ENCODE data around the gene C19orf67. TPM values are rescaled to one million over a fixed set of nuclear protein-coding genes. Genes with fewer than 3 reads are reported as not detected.
"Not testable (repeated sequence)": the region's sequence is repeated elsewhere in the genome, so short reads cannot be mapped to it uniquely, and the experiment has no call there.

Gene C19orf67
- total and polyA plus RNA-seq, 8 donors = 0.16 to 0.21 (median 0.19) TPM; not detected in 5

- peak in 1 of 4 donors; percentile 87 for DNase-seq
- Histone ChIP-seq H3K9me3 (no peaks in the 10 kb centered on the region), H3K36me3 (peaks cover 0 to 67% of the 10 kb centered on the region in 2 donors), H3K4me1 (no peaks in the 10 kb centered on the region), H3K27ac (no peak overlapping the region), H3K4me3 (no peak overlapping the region), H3K27me3 (no peaks in the 10 kb centered on the region)
- peak; percentile 93 for ATAC-seq
- TF ChIP-seq CTCF (IDR thresholded peaks at IDR 0.05) = peak; percentile 85 to 92
- intact Hi-C loops (cut with DNase I) = no loop called here
Observed at GRCh38 chr19:14048443-14049153, 37.0 kb downstream of the C19orf67 start.

- peaks cover 0 to 61% of the 10 kb centered on the region in 2 donors for H3K36me3 ChIP-seq
- intact Hi-C loops (cut with DNase I); H3K4me3 ChIP-seq; H3K9me3 ChIP-seq; DNase-seq; H3K4me1 ChIP-seq; H3K27ac ChIP-seq; ATAC-seq; H3K27me3 ChIP-seq: not testable (repeated sequence)
Observed at GRCh38 chr19:14047866-14048265, 37.7 kb downstream of the C19orf67 start.

DNA sequence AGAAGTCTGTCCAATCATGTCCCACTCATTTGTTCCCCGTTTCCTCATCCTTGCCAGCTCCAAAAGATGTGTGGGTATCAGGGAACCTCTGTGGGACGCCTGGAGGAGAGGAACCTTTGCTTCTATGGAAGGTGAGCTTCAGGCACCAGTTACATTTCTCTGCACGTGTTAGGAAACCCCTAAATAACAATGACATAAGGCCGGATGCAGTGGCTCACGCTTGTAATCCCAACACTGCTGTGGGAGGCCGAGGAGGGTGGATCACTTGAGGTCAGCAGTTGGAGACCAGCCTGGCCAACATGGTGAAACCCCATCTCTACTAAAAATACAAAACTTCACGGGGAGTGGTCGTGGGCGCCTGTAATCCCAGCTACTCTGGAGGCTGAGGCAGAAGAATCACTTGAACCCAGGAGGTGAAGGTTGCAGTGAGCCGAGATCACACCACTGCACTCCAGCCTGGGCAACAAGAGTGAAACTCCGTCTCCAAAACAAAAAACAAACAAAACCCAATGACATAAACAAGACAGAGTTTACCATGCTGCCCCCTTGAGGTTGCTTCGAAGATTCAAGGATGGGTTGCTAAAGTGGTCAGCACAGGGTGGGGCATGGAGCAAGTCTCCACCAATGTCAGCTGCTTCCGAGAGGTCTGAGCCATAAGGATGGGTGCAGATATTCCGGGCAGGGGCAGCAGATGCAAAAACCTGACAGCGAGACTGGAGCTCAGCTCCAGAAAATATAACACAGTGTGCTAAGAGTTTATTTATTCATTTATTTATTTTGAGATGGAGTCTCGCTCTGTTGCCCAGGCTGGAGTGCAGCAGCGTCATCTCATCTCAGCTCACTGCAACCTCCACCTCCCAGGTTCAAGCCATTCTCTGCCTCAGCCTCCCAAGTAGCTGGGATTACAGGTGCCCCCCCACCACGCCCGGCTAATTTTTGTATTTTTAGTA is 42.6 kb downstream of the C19orf67 start:
- DNase-seq = peak in 1 of 4 donors; percentile 73
- intact Hi-C loops (cut with DNase I) = not testable (repeated sequence)

GRCh38 chr19:14039181-14039580 is 46.4 kb downstream of the C19orf67 start:
- DNase-seq = no peak
- Histone ChIP-seq H3K4me1 (peaks cover 0 to 10% of the 10 kb centered on the region in 2 donors), H3K27ac (no peak overlapping the region), H3K27me3 (no peaks in the 10 kb centered on the region), H3K9me3 (no peaks in the 10 kb centered on the region), H3K4me3 (no peak overlapping the region), H3K36me3 (peaks cover 0 to 37% of the 10 kb centered on the region in 2 donors)
- no peak for ATAC-seq
- no peak for TF ChIP-seq CTCF (IDR thresholded peaks at IDR 0.05)
- intact Hi-C loops (cut with DNase I) = loop anchor here in 1 of 2 donors (10.0 kb wide), 1 partner anchor 154 kb away; no protein-coding TSS in a partner anchor

More for the DNA sequence above, 42.6 kb downstream of the C19orf67 start:
- H3K4me3 ChIP-seq, H3K4me1 ChIP-seq, H3K27me3 ChIP-seq, H3K9me3 ChIP-seq: not testable (repeated sequence)
- peak; percentile 26 to 63 for TF ChIP-seq CTCF (IDR thresholded peaks at IDR 0.05)
- ATAC-seq = peak; percentile 84
- peak overlapping the region in 1 of 2 donors; percentile 24 for H3K27ac ChIP-seq
- peaks cover 0 to 55% of the 10 kb centered on the region in 2 donors for H3K36me3 ChIP-seq

GRCh38 chr19:14035706-14036105 is 49.9 kb downstream of the C19orf67 start:
- no peak for ATAC-seq
- peaks cover 0 to 27% of the 10 kb centered on the region in 2 donors for H3K4me1 ChIP-seq
- peaks cover 0 to 23% of the 10 kb centered on the region in 2 donors for H3K36me3 ChIP-seq
- peaks cover 0 to 15% of the 10 kb centered on the region in 2 donors for H3K27me3 ChIP-seq
- H3K4me3 ChIP-seq = no peak overlapping the region
- intact Hi-C loops (cut with DNase I) = loop anchor here in 1 of 2 donors (10.0 kb wide), 1 partner anchor 151 kb away; no protein-coding TSS in a partner anchor
- H3K27ac ChIP-seq = no peak overlapping the region
- peak in 1 of 4 donors; percentile 6 for DNase-seq
- H3K9me3 ChIP-seq = no peaks in the 10 kb centered on the region
- TF ChIP-seq CTCF (IDR thresholded peaks at IDR 0.05) = no peak

DNA sequence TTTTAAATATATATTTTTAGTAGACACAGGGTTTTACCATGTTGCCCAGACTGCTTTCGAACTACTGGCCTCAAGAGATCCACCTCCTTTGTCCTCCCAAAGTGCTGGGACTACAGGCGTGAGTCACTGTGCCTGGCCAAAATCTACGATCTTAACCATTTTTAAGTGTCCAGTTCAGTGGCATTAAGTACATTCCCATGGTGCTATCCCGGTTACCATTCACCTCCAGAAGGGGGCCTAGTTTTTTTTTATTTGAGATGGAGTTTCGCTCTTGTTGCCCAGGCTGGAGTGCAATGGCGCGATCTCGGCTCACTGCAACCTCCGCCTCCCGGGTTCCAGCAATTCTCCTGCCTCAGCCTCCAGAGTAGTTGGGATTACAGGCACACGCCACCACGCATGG is 50.4 kb downstream of the C19orf67 start:
- not testable (repeated sequence) for DNase-seq, H3K4me3 ChIP-seq, H3K27ac ChIP-seq, H3K9me3 ChIP-seq, ATAC-seq
- Histone ChIP-seq H3K4me1 (peaks cover 0 to 28% of the 10 kb centered on the region in 2 donors), H3K36me3 (peaks cover 0 to 18% of the 10 kb centered on the region in 2 donors), H3K27me3 (peaks cover 0 to 15% of the 10 kb centered on the region in 2 donors)
- intact Hi-C loops (cut with DNase I) = loop anchor here in 1 of 2 donors (10.0 kb wide), 1 partner anchor 150 kb away; no protein-coding TSS in a partner anchor
